Adrenal gland (tissue), 12 donors: ENCODE data around the gene PLEKHA4. TPM values are rescaled to one million over a fixed set of nuclear protein-coding genes. Genes with fewer than 3 reads are reported as not detected.
"Not testable (repeated sequence)": the region's sequence is repeated elsewhere in the genome, so short reads cannot be mapped to it uniquely, and the experiment has no call there.

Experiments
- DNase-seq, 7 donors: peaks; one replicate each; pipeline ENCODE4 v3.0.0-alpha.2; 2019 to 2020
- H3K27ac ChIP-seq, 5 donors: fragments of 200-600 bp; sonication (generic) in 4 of 5; 1 replicate in 3 of 5; 2 replicates in 2 of 5; pipeline versions ENCODE4 v1.5.1 to v1.8.0; 2016 to 2020; ENCODE audit warnings: mild to moderate bottlenecking in 1 of 5
- H3K27me3 ChIP-seq: fragments of 200-600 bp; 2 replicates; pipeline ENCODE4 v1.8.0; 2021
- H3K36me3 ChIP-seq, 2 donors: fragments of 200-600 bp; replicated peaks in 1 of 2; 1 replicate in 1 of 2; 2 replicates in 1 of 2; pipeline versions ENCODE4 v1.5.1 to v1.8.0; 2018 to 2022
- H3K4me1 ChIP-seq, 2 donors: fragments of 200-600 bp; replicated peaks in 1 of 2; 1 replicate in 1 of 2; 2 replicates in 1 of 2; pipeline versions ENCODE4 v1.5.1 to v1.8.0; 2018 to 2021
- H3K4me3 ChIP-seq, 4 donors: fragments of 200-600 bp; sonication (generic) in 3 of 4; one replicate each; pipeline ENCODE4 v1.5.1; 2016 to 2018
- H3K9me3 ChIP-seq, 3 donors: fragments of 200-600 bp; sonication (generic) in 1 of 3; replicated peaks in 1 of 3; 1 replicate in 2 of 3; 2 replicates in 1 of 3; pipeline versions ENCODE4 v1.5.1 to v1.8.0; 2016 to 2021
- CTCF ChIP-seq, 6 experiments: fragments of 450-650 bp in 4 of 6; fragments of 200-600 bp in 2 of 6; sonication (generic) in 1 of 6; IDR thresholded peaks; 1 replicate in 5 of 6; 2 replicates in 1 of 6; pipeline versions ENCODE4 v1.5.1 to v1.8.0; 2016 to 2021; ENCODE audit warnings: antibody characterized with exemption in 6 of 6, mild to moderate bottlenecking in 2 of 6, moderate library complexity in 1 of 6
- POLR2A ChIP-seq, 2 donors: fragments of 450-650 bp; IDR thresholded peaks; one replicate each; pipeline ENCODE4 v1.6.1; 2017; ENCODE audit warnings: antibody characterized with exemption in 2 of 2, mild to moderate bottlenecking in 2 of 2, moderate library complexity in 1 of 2
- WGBS, 4 donors: extraction: QIAGEN DNeasy Blood & Tissue Kit in 2 of 4; methylation state at CpG; one replicate each; pipeline versions ENCODE4 v1.1.5 to v1.1.7; 2013 to 2017; 5-methylcytosine and 5-hydroxymethylcytosine counted together
- intact Hi-C, 2 donors: fragments of 100-400 bp; cut with DNase I; formaldehyde crosslinking; loops; one replicate each; pipeline versions ENCODE4 v1.14.1 to v1.15.0; 2022 to 2023
- polyA plus RNA-seq, 3 donors: library from polyadenylated mRNA; stranded (reverse); fragments of 200-250 nt in 2 of 3; fragments of 350-450 nt in 1 of 3; fragmentation: Illumina TruSeq in 1 of 3; extraction: RNeasy Lipid Tissue Mini Kit (QIAGEN cat#74804) in 1 of 3; gene quantifications; one replicate each; pipeline ENCODE4 v1.2.3, GENCODE V29; 2013 to 2014
- total RNA-seq, 9 donors: library from RNA; depleted of rRNA in 4 of 9; stranded (reverse); fragments of >200 nt in 4 of 9; fragments of 120-200 nt in 1 of 9; fragmentation: NEBNext Ultra II Directional in 1 of 9; extraction: Animal tissue kit (Norgen Biotek cat#: 25700) in 1 of 9; gene quantifications; one replicate each; pipeline versions ENCODE4 v1.1.0 to v1.2.4, GENCODE V29; 2013 to 2023
- donor health status: healthy with polysubstance abuse.
- donor health status: Bipolar disorder and iron deficiency.
- donor health status: DM: yes; HTN: yes; CAD: no.
- donor health status: DM: no; HTN: no; CAD: no.
- donor health status: DM: no; HTN: no; CAD: no.
- donor health status: DM: yes; HTN: yes; CAD: no.

The PLEKHA4 gene
- total and polyA plus RNA-seq, 12 donors: 4.5 to 74.6 (median 25.4) TPM

- intact Hi-C loops: no loop called here
Observed at GRCh38 chr19:48907671-48908070, 39.3 kb upstream of the PLEKHA4 start.

GRCh38 chr19:48906324-48906723 is 37.9 kb upstream of the PLEKHA4 start:
- Histone ChIP-seq H3K36me3 (peaks cover 0 to 53% of the 10 kb centered on the region in 2 donors), H3K4me3 (no peak overlapping the region), H3K4me1 (peaks cover under 1 to 6% of the 10 kb centered on the region in 2 donors), H3K27me3 (no peaks in the 10 kb centered on the region), H3K9me3 (no peaks in the 10 kb centered on the region), H3K27ac (no peak overlapping the region)
- no peak for DNase-seq
- intact Hi-C loops: no loop called here
- no peak for TF ChIP-seq POLR2A (IDR thresholded peaks at IDR 0.05)
- no peak for TF ChIP-seq CTCF (IDR thresholded peaks at IDR 0.05)
- 94 to 99% (median 96%) methylated on average over 10 of the region's 10 CpGs for WGBS, 4 donors

More at GRCh38 chr19:48907671-48908070, 39.3 kb upstream of the PLEKHA4 start:
- no peak for TF ChIP-seq CTCF (IDR thresholded peaks at IDR 0.05)
- TF ChIP-seq POLR2A (IDR thresholded peaks at IDR 0.05): no peak
- H3K27me3 ChIP-seq: no peaks in the 10 kb centered on the region
- no peak overlapping the region for H3K4me3 ChIP-seq
- no peak overlapping the region for H3K27ac ChIP-seq
- H3K9me3 ChIP-seq: no peaks in the 10 kb centered on the region
- WGBS, 4 donors: 74 to 88% (median 75%) methylated on average over 13 to 14 of the region's 14 CpGs
- no peaks in the 10 kb centered on the region for H3K4me1 ChIP-seq
- DNase-seq: no peak
- H3K36me3 ChIP-seq: peaks cover 0 to 66% of the 10 kb centered on the region in 2 donors

GRCh38 chr19:48905664-48906063 is 37.2 kb upstream of the PLEKHA4 start:
- WGBS, 4 donors: 83 to 94% (median 92%) methylated on average over 9 to 14 of the region's 14 CpGs
- H3K36me3 ChIP-seq: peaks cover 0 to 46% of the 10 kb centered on the region in 2 donors
- intact Hi-C loops: no loop called here
- H3K4me3 ChIP-seq: no peak overlapping the region
- H3K4me1 ChIP-seq: peaks cover 2 to 11% of the 10 kb centered on the region in 2 donors
- no peaks in the 10 kb centered on the region for H3K9me3 ChIP-seq
- H3K27ac ChIP-seq: no peak overlapping the region
- TF ChIP-seq POLR2A (IDR thresholded peaks at IDR 0.05): no peak
- DNase-seq: no peak
- no peaks in the 10 kb centered on the region for H3K27me3 ChIP-seq

GRCh38 chr19:48903788-48904187 is 35.4 kb upstream of the PLEKHA4 start:
- H3K9me3 ChIP-seq, H3K27me3 ChIP-seq, H3K4me3 ChIP-seq, H3K27ac ChIP-seq, DNase-seq, intact Hi-C loops: not testable (repeated sequence)
- Histone ChIP-seq H3K36me3 (peaks cover 0 to 30% of the 10 kb centered on the region in 2 donors), H3K4me1 (peaks cover 2 to 16% of the 10 kb centered on the region in 2 donors)

GRCh38 chr19:48902291-48902690 is 33.9 kb upstream of the PLEKHA4 start:
- peaks cover 2 to 16% of the 10 kb centered on the region in 2 donors for H3K4me1 ChIP-seq
- H3K4me3 ChIP-seq, intact Hi-C loops, DNase-seq, H3K27me3 ChIP-seq, H3K27ac ChIP-seq, H3K9me3 ChIP-seq: not testable (repeated sequence)
- H3K36me3 ChIP-seq: peaks cover 0 to 30% of the 10 kb centered on the region in 2 donors
- 95 to 98% (median 96%) methylated on average over 7 of the region's 7 CpGs for WGBS, 4 donors
